Mucosa of descending colon (tissue), 3 donors: ENCODE measurements around the gene FSHR. TPM values are rescaled to one million over a fixed set of nuclear protein-coding genes. Genes with fewer than 3 reads are reported as not detected.

Source experiments
- ATAC-seq: fragments of 200-7000 bp; cut with Tn5 transposase; one replicate; pipeline ENCODE4 v1.9.1; 2020; ENCODE audit warnings: mild to moderate bottlenecking, moderate library complexity
- DNase-seq, 3 donors: peaks; one replicate each; pipeline ENCODE4 v3.0.0-alpha.2; 2020
- H3K36me3 ChIP-seq: fragments of 200-600 bp; one replicate; pipeline ENCODE4 v1.8.0; 2021; ENCODE audit warnings: low read depth, mild to moderate bottlenecking
- H3K4me1 ChIP-seq: fragments of 200-600 bp; one replicate; pipeline ENCODE4 v1.8.0; 2021; ENCODE audit warnings: low read depth, mild to moderate bottlenecking
- H3K4me3 ChIP-seq: fragments of 200-600 bp; one replicate; pipeline ENCODE4 v1.8.0; 2021; ENCODE audit warnings: mild to moderate bottlenecking
- H3K9me3 ChIP-seq: fragments of 200-600 bp; one replicate; pipeline ENCODE4 v1.8.0; 2021; ENCODE audit warnings: mild to moderate bottlenecking
- CTCF ChIP-seq: fragments of 200-600 bp; IDR thresholded peaks from one replicate; pipeline ENCODE4 v1.8.0; 2022; ENCODE audit warnings: antibody characterized with exemption, mild to moderate bottlenecking
- intact Hi-C, 2 donors: fragments of 100-400 bp; cut with DNase I in 1 of 2; cut with micrococcal nuclease in 1 of 2; formaldehyde crosslinking; loops; one replicate each; pipeline versions ENCODE4 v1.11.0 to v1.11.1; 2022; cut with DNase I, micrococcal nuclease
- total RNA-seq, 3 donors: library from RNA; stranded (reverse); fragmentation: NEBNext Ultra II Directional in 2 of 3; extraction: Animal tissue kit (Norgen Biotek cat#: 25700) in 2 of 3; gene quantifications; one replicate each; pipeline versions ENCODE4 v1.2.1 to v1.2.4, GENCODE V29; 2021 to 2023
- donor health status: DM: no; HTN: no; CAD: no; lungs with moderate emphysema.
- donor health status: DM: no; HTN: no; CAD: no.
- donor health status: DM: no; HTN: yes; CAD: no.

Gene FSHR
- total RNA-seq, 3 donors from 2014 or later, result not detected

GRCh38 chr2:49165662-49166061 is 11.3 kb upstream of the FSHR start:
- TF ChIP-seq CTCF, result no peak
- Histone ChIP-seq H3K36me3 (no peaks in the 10 kb centered on the region), H3K9me3 (no peaks in the 10 kb centered on the region), H3K4me3 (no peak overlapping the region), H3K4me1 (no peaks in the 10 kb centered on the region)
- intact Hi-C loops, result no loop called here
- DNase-seq (no peak), ATAC-seq (no peak)

- intact Hi-C loops, result no loop called here
- no peak for TF ChIP-seq CTCF
These were observed 10.4 kb upstream of the FSHR start for GRCh38 chr2:49164729-49165128.

GRCh38 chr2:49162151-49162550 is 7.8 kb upstream of the FSHR start:
- DNase-seq, result no peak
- Histone ChIP-seq H3K4me3 (no peak overlapping the region), H3K4me1 (no peaks in the 10 kb centered on the region), H3K9me3 (no peaks in the 10 kb centered on the region), H3K36me3 (no peaks in the 10 kb centered on the region)
- intact Hi-C loops, result no loop called here
- no peak for TF ChIP-seq CTCF
- ATAC-seq, result no peak

More at GRCh38 chr2:49164729-49165128, 10.4 kb upstream of the FSHR start:
- DNase-seq, result no peak
- H3K4me1 ChIP-seq, result no peaks in the 10 kb centered on the region
- no peaks in the 10 kb centered on the region for H3K9me3 ChIP-seq
- H3K4me3 ChIP-seq, result no peak overlapping the region
- no peaks in the 10 kb centered on the region for H3K36me3 ChIP-seq
- ATAC-seq, result no peak

GRCh38 chr2:49154891-49155290 is 576 bp upstream of the FSHR start:
- Histone ChIP-seq H3K36me3 (no peaks in the 10 kb centered on the region), H3K4me1 (no peaks in the 10 kb centered on the region), H3K4me3 (no peak overlapping the region), H3K9me3 (no peaks in the 10 kb centered on the region)
- no peak for TF ChIP-seq CTCF
- ATAC-seq, result no peak
- no peak for DNase-seq
- intact Hi-C loops, result no loop called here

GRCh38 chr2:49153252-49153651 is 1.1 kb downstream of the FSHR start:
- DNase-seq, result no peak
- Histone ChIP-seq H3K9me3 (no peaks in the 10 kb centered on the region), H3K4me1 (no peaks in the 10 kb centered on the region), H3K4me3 (no peak overlapping the region), H3K36me3 (no peaks in the 10 kb centered on the region)
- ATAC-seq, result no peak
- no peak for TF ChIP-seq CTCF
- intact Hi-C loops, result no loop called here

GRCh38 chr2:49152824-49153223 is 1.5 kb downstream of the FSHR start:
- DNase-seq, result no peak
- Histone ChIP-seq H3K36me3 (no peaks in the 10 kb centered on the region), H3K4me3 (no peak overlapping the region), H3K9me3 (no peaks in the 10 kb centered on the region), H3K4me1 (no peaks in the 10 kb centered on the region)
- ATAC-seq, result no peak
- intact Hi-C loops, result no loop called here
- TF ChIP-seq CTCF, result no peak
